Measurements from ENCODE around the gene HAO1.

GRCh38 chr20:7843613-7844012 lies 96.6 kb downstream of the HAO1 start:
- no peak for TF ChIP-seq POLR2A (IDR thresholded peaks at IDR 0.05)
- TF ChIP-seq CTCF (IDR thresholded peaks at IDR 0.05): no peak
